GM19035 (cell line): Measurements from ENCODE around the gene TNFRSF19.
"Not testable (repeated sequence)": the region's sequence is repeated elsewhere in the genome, so short reads cannot be mapped to it uniquely, and the experiment has no call there.

Experiments
- ATAC-seq: cut with Tn5 transposase; IDR thresholded peaks from one replicate; pipeline ENCODE4 v1.9.1; 2021; ENCODE audit not compliant: unreplicated experiment

The TNFRSF19 gene

GRCh38 chr13:23652909-23653726, 82.9 kb downstream of the TNFRSF19 start:
- no peak for ATAC-seq

DNA sequence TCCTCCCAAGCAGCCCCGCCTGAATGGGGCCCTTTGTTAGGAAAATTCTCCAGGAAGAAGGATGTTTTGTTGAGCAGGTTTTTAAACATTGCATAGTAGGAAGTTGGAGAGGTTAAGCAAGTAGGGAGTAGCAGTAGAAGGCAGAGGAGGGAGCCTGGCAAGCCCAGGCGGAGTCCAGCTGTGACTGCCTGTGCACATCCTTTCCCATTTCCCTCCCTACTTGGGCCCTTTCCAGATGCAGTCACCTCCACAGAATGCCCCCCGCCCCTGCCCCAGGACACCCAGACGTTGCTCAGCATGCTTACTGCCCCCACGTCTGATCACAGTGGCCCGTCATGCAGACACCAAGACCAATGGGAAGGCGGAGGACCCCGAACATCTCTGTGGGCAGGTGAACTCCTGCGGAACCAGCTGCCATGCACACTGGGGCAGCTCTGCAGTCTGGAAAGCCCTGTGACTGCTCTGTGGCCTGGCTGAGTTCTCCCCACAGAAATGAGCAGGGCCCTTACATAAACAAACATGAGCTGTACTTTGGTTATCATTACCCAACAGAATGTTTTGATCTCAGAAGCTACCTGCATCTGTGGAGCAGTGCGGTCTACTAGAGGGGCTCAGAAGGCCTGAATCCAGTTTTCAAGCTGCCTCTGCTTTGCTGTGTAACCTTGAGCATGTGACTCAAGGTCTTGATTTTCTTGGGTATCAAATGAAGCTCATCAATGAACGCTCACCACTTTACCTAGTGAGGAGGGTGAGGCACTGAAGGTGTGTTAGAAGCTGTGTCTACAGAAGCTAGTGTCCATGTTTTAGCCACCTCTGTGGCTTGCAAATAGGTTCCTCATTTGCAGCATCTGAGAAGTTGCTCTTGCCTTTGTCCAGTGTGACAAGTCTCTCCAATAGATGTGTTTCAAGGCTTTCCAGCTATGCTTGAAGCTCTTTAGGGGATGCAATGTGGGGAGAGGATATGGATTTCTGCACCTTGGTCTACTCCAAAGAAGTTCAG, 84.2 kb downstream of the TNFRSF19 start:
- no peak for ATAC-seq

DNA sequence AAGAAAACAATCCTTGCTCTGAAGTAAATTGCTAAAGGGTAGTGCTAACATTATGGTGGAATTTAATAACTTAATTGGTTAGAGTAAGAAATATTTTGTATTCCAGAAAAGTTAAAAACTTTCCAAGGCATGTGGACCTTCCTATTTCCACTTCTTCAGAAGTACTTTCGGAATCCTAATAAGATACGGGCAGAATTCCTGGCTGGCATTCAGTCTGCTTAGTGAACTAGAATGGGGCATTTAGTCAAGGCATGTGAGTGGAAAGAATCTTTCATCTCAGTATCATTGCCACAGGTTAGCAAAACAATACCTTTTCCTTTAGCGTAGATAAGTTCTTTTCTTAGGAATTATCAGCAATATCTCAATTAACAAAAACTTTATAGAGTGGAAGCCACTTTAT, 85.1 kb downstream of the TNFRSF19 start:
- no peak for ATAC-seq

DNA sequence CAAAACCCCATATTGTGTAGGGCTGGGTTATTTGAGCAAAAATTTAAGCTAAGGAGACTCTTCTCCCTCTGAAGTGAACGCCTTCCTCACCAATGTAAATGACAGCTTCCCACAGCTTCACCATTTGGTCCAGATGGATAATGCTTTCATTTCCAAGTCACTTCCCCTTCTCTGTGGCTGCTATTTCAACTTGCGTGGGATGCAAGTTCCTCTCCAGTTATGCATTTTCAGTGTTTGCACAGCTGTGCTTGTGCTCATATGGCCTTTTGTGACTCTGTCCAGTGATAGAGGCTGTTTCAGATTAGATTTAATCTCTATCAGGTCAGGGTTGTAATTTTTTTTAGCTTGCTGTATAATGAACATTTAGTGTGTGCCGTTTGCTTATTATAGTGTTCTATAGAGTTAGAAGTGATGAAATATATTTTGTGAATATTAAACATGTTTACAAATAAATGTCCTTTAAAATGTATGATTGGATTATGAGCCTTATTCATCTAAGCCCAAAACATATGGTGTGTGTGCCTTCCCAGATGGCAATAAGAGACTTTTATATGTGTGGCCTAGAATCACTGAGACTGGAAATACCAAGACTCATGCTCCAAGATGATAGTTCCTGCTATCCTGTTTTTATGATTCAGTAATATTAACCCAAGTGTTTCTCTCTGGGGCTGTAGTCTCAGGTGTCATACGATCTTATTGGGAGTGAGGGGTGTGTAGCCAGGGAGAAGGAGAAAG, 86.6 kb downstream of the TNFRSF19 start:
- ATAC-seq, result no peak

GRCh38 chr13:23658929-23659541, 88.8 kb downstream of the TNFRSF19 start:
- ATAC-seq, result no peak

DNA sequence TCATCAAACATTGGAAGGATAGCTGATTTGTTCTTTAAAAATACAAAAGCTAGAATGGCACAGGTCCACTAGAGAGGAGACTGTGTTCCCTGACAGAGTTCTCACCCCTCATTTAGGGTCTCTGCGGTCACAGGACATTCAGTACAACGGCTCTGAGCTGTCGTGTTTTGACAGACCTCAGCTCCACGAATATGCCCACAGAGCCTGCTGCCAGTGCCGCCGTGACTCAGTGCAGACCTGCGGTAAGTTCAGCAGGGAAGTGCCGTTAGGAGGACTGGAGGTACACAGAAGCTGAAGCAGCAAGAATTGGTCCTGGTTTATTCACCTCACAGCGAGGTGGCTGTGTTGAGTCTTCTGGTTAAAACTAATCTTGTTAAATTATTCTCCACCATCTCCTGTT, 90.0 kb downstream of the TNFRSF19 start:
- ATAC-seq, result no peak

GRCh38 chr13:23666582-23666981, 96.4 kb downstream of the TNFRSF19 start:
- no peak for ATAC-seq

- ATAC-seq, result no peak
These were observed 97.5 kb downstream of the TNFRSF19 start for GRCh38 chr13:23667750-23668149.

- no peak for ATAC-seq
These were observed 98.3 kb downstream of the TNFRSF19 start for GRCh38 chr13:23668562-23668961.

DNA sequence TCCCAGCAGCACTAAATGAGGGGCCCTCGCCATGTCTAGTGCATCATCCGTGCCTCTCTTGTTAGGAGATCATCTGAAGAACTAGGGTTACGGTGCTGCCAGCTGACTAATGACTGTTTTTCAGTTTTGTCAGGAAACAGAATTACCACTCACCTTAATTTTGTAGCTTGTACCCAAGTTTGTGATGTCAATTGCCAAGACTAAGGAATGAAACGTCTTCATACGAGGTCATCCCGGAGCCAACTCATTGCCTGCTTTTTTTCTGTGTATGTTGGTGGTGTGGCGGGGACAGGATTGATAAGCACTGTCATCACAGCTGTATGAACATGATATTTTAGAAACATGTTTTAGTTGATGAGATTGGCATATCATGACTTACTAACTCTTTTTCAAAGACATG, 100.6 kb downstream of the TNFRSF19 start:
- ATAC-seq, result no peak

DNA sequence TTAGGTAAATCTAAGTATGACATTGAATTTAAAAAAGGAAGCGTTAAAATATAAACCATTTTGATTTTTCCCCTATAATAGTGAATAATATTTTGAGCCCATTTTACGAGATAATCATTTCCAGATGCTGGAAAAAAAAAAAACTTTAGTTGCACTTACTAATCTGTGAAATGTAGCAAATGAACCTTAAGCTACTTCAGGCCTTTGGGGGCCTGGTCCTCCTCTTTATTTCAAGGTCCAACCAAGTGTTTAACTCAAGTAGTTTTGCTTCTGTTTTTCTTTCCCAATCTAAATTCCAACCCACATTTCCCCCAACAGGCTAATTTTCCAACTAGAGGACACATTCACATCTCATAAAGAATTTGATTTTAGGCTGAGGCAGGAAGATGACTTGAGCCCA, 101.2 kb downstream of the TNFRSF19 start:
- no peak for ATAC-seq

- no peak for ATAC-seq
These were observed 101.7 kb downstream of the TNFRSF19 start for GRCh38 chr13:23671897-23672296.

GRCh38 chr13:23672616-23673015, 102.4 kb downstream of the TNFRSF19 start:
- no peak for ATAC-seq

DNA sequence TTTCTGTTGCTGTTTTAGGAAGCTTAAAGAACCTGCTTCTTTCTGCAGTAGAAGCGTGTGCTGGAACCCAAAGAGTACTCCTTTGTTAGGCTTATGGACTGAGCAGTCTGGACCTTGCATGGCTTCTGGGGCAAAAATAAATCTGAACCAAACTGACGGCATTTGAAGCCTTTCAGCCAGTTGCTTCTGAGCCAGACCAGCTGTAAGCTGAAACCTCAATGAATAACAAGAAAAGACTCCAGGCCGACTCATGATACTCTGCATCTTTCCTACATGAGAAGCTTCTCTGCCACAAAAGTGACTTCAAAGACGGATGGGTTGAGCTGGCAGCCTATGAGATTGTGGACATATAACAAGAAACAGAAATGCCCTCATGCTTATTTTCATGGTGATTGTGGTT, 103.1 kb downstream of the TNFRSF19 start:
- no peak for ATAC-seq

DNA sequence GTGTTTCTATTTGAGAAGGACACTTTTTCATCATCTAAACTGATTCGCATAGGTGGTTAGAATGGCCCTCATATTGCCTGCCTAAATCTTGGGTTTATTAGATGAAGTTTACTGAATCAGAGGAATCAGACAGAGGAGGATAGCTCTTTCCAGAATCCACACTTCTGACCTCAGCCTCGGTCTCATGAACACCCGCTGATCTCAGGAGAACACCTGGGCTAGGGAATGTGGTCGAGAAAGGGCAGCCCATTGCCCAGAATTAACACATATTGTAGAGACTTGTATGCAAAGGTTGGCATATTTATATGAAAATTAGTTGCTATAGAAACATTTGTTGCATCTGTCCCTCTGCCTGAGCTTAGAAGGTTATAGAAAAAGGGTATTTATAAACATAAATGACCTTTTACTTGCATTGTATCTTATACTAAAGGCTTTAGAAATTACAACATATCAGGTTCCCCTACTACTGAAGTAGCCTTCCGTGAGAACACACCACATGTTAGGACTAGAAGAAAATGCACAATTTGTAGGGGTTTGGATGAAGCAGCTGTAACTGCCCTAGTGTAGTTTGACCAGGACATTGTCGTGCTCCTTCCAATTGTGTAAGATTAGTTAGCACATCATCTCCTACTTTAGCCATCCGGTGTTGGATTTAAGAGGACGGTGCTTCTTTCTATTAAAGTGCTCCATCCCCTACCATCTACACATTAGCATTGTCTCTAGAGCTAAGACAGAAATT, 103.8 kb downstream of the TNFRSF19 start:
- no peak for ATAC-seq

DNA sequence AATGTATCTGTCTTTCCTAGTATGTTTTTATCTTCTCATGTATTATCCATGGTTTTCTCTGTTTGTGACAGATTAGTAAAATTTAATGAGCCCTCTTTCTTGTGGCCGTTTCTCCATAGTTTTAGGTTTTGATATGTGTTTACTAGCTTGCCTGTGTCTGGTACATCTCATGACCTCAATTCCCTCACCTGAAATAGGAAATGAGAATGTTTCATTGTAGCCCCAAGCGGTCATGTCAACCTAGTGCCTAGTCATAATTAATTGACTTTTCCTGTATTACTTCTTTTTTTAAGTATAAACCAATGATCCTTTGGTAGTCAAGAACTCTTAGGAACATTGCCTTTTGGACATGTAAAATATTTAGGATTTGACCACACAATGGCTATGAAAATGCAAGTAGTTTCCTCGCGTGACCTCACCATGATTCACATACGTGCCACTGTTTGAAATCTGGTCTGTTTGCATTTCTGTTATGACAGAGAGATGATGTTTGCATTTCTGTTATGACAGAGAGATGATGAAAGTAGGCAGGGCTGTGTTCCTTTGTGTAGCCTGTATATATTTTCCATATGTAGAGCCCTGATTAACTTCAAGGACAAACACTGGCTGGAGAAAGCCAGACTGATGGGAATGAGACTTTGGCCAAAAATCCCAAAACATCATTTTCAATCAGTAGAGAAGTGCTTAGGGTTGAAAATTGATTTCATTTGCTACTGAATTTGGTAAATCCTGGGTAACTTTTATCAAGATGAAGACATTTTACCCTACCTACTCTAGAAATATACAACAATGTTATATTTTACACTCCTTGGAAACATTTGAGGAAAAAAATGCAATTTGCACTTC, 104.8 kb downstream of the TNFRSF19 start:
- ATAC-seq, result no peak

GRCh38 chr13:23677679-23678288, 107.6 kb downstream of the TNFRSF19 start:
- ATAC-seq, result not testable (repeated sequence)

DNA sequence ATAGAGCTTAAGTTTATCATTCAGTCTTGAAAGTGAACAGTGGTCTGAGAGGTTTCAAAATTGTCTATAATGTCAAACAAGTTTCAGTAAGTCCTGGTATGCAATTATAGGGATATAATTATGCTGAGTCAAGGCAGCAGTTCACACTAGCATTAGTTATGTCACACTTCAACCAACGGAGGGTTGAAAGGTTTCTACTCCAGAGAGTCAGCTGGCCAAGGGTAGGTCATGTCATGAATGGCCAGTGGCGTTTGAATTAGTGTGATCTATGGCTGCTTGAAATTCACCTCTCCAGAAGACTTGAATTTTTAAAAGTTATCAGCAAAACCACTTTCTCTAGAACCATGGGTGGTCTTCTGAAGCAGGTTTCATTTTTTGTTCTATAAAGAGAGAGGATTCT, 108.6 kb downstream of the TNFRSF19 start:
- ATAC-seq, result no peak

GRCh38 chr13:23679220-23679619, 109.0 kb downstream of the TNFRSF19 start:
- no peak for ATAC-seq
